Measurements from ENCODE around the gene FAM222B. TPM values are rescaled to one million over a fixed set of nuclear protein-coding genes. Genes with fewer than 3 reads are reported as not detected.

The FAM222B gene
- total RNA-seq, 1 experiment from 2014 or later: 39.5 TPM

GRCh38 chr17:28874750-28875149 is 32.2 kb upstream of the FAM222B start:
- Histone ChIP-seq H3K36me3 (ENCODE audit: control insufficient read depth, insufficient read depth, low read length) (no peaks in the 10 kb centered on the region), H3K9me3 (no peaks in the 10 kb centered on the region), H3K27me3 (replicated peaks; ENCODE audit: control insufficient read depth, insufficient read depth, low read length) (no peaks in the 10 kb centered on the region), H3K4me3 (ENCODE audit: low read depth, low read length) (no peak overlapping the region), H3K4me1 (peaks cover 14% of the 10 kb centered on the region; the same call in 1 of the 2 replicates)
- Mint-ChIP-seq H3K4me3 (ENCODE audit: unreplicated experiment) (no peak overlapping the region), H3K27ac (ENCODE audit: unreplicated experiment) (no peak overlapping the region), H3K9me3 (ENCODE audit: unreplicated experiment) (no peaks in the 10 kb centered on the region), H3K27me3 (ENCODE audit: insufficient read depth, unreplicated experiment) (no peaks in the 10 kb centered on the region), H3K36me3 (ENCODE audit: insufficient read depth, unreplicated experiment) (peaks cover 12% of the 10 kb centered on the region), H3K4me1 (ENCODE audit: low read depth, unreplicated experiment) (peaks cover 16% of the 10 kb centered on the region)
- BruUV-seq (replicated peaks): no TSS peak
- POLR2A ChIA-PET: no interaction called here
- TF ChIP-seq, protein P1, sequence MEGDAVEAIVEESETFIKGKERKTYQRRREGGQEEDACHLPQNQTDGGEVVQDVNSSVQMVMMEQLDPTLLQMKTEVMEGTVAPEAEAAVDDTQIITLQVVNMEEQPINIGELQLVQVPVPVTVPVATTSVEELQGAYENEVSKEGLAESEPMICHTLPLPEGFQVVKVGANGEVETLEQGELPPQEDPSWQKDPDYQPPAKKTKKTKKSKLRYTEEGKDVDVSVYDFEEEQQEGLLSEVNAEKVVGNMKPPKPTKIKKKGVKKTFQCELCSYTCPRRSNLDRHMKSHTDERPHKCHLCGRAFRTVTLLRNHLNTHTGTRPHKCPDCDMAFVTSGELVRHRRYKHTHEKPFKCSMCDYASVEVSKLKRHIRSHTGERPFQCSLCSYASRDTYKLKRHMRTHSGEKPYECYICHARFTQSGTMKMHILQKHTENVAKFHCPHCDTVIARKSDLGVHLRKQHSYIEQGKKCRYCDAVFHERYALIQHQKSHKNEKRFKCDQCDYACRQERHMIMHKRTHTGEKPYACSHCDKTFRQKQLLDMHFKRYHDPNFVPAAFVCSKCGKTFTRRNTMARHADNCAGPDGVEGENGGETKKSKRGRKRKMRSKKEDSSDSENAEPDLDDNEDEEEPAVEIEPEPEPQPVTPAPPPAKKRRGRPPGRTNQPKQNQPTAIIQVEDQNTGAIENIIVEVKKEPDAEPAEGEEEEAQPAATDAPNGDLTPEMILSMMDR (IDR thresholded peaks at IDR 0.05; ENCODE audit: insufficient read depth in 1 of 2, low read depth in 1 of 2, low read length in 1 of 2, severe bottlenecking in 1 of 2, unreplicated experiment in 1 of 2): no peak
- intact Hi-C loops (cut with micrococcal nuclease; ENCODE audit: unreplicated experiment): loop anchor here (10.0 kb wide), 1 partner anchor 50 kb away; no protein-coding TSS in a partner anchor
- DNase-seq: no peak
- CTCF ChIA-PET: interaction anchor here (0.5 to 1.4 kb wide), 3 partner anchors 81 to 147 kb away, joined by 3 to 4 read pairs (median 3); no protein-coding TSS in a partner anchor

DNA sequence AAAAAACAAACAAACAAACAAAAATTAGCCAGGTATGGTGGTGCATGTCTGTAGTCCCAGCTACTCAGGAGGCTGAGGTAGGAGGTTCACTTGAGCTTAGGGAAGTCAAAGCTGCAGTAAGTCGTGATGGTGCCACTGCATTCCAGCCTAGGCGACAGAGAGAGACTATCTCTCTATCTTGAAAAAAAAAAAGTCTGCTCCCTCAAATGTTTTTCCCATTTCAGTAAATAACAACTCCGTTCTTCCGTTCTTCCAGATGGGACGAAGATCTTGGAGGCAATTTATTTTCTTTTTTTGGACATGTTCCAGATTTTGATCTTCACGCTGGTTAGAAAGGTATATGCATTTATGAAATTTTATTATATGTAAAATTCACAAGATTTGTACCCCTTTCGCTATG is 31.2 kb upstream of the FAM222B start:
- CTCF ChIA-PET: interaction anchor here (1.0 to 1.4 kb wide), 2 partner anchors 110 to 146 kb away, joined by 3 to 4 read pairs; no protein-coding TSS in a partner anchor
- H3K4me1 Mint-ChIP-seq (ENCODE audit: low read depth, unreplicated experiment): peaks cover 10% of the 10 kb centered on the region
- BruUV-seq (replicated peaks): no TSS peak

GRCh38 chr17:28871056-28871579 is 28.5 kb upstream of the FAM222B start:
- Histone ChIP-seq H3K4me1 (peaks cover 15% of the 10 kb centered on the region), H3K36me3 (ENCODE audit: control insufficient read depth, insufficient read depth, low read length) (no peaks in the 10 kb centered on the region), H3K4me3 (ENCODE audit: low read depth, low read length) (no peak overlapping the region), H3K9me3 (no peaks in the 10 kb centered on the region), H3K27me3 (replicated peaks; ENCODE audit: control insufficient read depth, insufficient read depth, low read length) (no peaks in the 10 kb centered on the region)
- no TSS peak for BruUV-seq (replicated peaks)
- intact Hi-C loops (cut with micrococcal nuclease; ENCODE audit: unreplicated experiment): loop anchor here (10.0 kb wide), 1 partner anchor 46 kb away; no protein-coding TSS in a partner anchor
- Mint-ChIP-seq H3K9me3 (ENCODE audit: unreplicated experiment) (no peaks in the 10 kb centered on the region), H3K4me3 (ENCODE audit: unreplicated experiment) (no peak overlapping the region), H3K36me3 (ENCODE audit: insufficient read depth, unreplicated experiment) (no peaks in the 10 kb centered on the region), H3K27me3 (ENCODE audit: insufficient read depth, unreplicated experiment) (no peaks in the 10 kb centered on the region), H3K27ac (ENCODE audit: unreplicated experiment) (no peak overlapping the region), H3K4me1 (ENCODE audit: low read depth, unreplicated experiment) (peaks cover 6% of the 10 kb centered on the region)
- CTCF ChIA-PET: interaction anchor here (0.9 to 1.8 kb wide), 3 partner anchors 22 to 144 kb away, joined by 3 to 10 read pairs (median 8); no protein-coding TSS in a partner anchor
- TF ChIP-seq, protein P1 (IDR thresholded peaks at IDR 0.05; ENCODE audit: insufficient read depth in 1 of 2, low read depth in 1 of 2, low read length in 1 of 2, severe bottlenecking in 1 of 2, unreplicated experiment in 1 of 2): no peak
- POLR2A ChIA-PET: interaction anchor here (0.5 kb wide), 1 partner anchor 143 kb away, joined by 3 read pairs; no protein-coding TSS in a partner anchor
- DNase-seq: no peak

More for the DNA sequence above, 31.2 kb upstream of the FAM222B start:
- POLR2A ChIA-PET: no interaction called here
- DNase-seq: no peak
- no peaks in the 10 kb centered on the region for H3K27me3 Mint-ChIP-seq (ENCODE audit: insufficient read depth, unreplicated experiment)
- TF ChIP-seq, protein P1 (IDR thresholded peaks at IDR 0.05; ENCODE audit: insufficient read depth in 1 of 2, low read depth in 1 of 2, low read length in 1 of 2, severe bottlenecking in 1 of 2, unreplicated experiment in 1 of 2): no peak
- Histone ChIP-seq H3K4me3 (ENCODE audit: low read depth, low read length) (no peak overlapping the region), H3K4me1 (peaks cover 14% of the 10 kb centered on the region; the same call in 1 of the 2 replicates), H3K9me3 (no peaks in the 10 kb centered on the region), H3K27me3 (replicated peaks; ENCODE audit: control insufficient read depth, insufficient read depth, low read length) (no peaks in the 10 kb centered on the region), H3K36me3 (ENCODE audit: control insufficient read depth, insufficient read depth, low read length) (no peaks in the 10 kb centered on the region)
- no peak overlapping the region for H3K4me3 Mint-ChIP-seq (ENCODE audit: unreplicated experiment)
- H3K9me3 Mint-ChIP-seq (ENCODE audit: unreplicated experiment): no peaks in the 10 kb centered on the region
- H3K27ac Mint-ChIP-seq (ENCODE audit: unreplicated experiment): no peak overlapping the region
- peaks cover 7% of the 10 kb centered on the region for H3K36me3 Mint-ChIP-seq (ENCODE audit: insufficient read depth, unreplicated experiment)
- intact Hi-C loops (cut with micrococcal nuclease; ENCODE audit: unreplicated experiment): loop anchor here (10.0 kb wide), 1 partner anchor 49 kb away; no protein-coding TSS in a partner anchor

All from Caco-2 (cell line).